DND-41 (cell line): ENCODE results near the gene SF3B6.

Experiments used
- CTCF ChIP-seq: IDR thresholded peaks from 2 replicates; pipeline ENCODE4 v1.5.1; 2012; ENCODE audit warnings: borderline replicate concordance, low read length, moderate library complexity, mild to moderate bottlenecking; ENCODE audit not compliant: poor library complexity, severe bottlenecking; ENCODE audit errors: extremely low read depth
- EZH2 ChIP-seq: IDR thresholded peaks from 3 replicates; pipeline ENCODE4 v1.6.1; 2012; ENCODE audit warnings: borderline replicate concordance, low read depth, mild to moderate bottlenecking, moderate library complexity, low read length, inconsistent platforms; ENCODE audit not compliant: severe bottlenecking

- no peak for TF ChIP-seq EZH2
- no peak for TF ChIP-seq CTCF
Observed at GRCh38 chr2:24024996-24025663, 51.0 kb downstream of the SF3B6 start.
